HepG2 (cell line): ENCODE results near the gene CEP104. TPM values are rescaled to one million over a fixed set of nuclear protein-coding genes. Genes with fewer than 3 reads are reported as not detected.

Source experiments
- CSRNP2 ChIP-seq: sonication (generic); formaldehyde crosslinking; conservative IDR thresholded peaks from 2 replicates; pipeline ENCODE4 v1.8.0; 2022; ENCODE audit warnings: low read depth, missing genetic modification reagents
- DNMT1 ChIP-seq: sonication (generic); formaldehyde crosslinking; IDR thresholded peaks from 2 replicates; pipeline ENCODE4 v1.5.1; 2020; ENCODE audit warnings: mild to moderate bottlenecking, missing genetic modification reagents
- E2F2 ChIP-seq: sonication (generic); formaldehyde crosslinking; IDR thresholded peaks from 2 replicates; pipeline ENCODE4 v1.4.0; 2020; ENCODE audit warnings: missing genetic modification reagents, borderline replicate concordance
- ERF ChIP-seq: IDR thresholded peaks from 2 replicates; pipeline ENCODE4 v1.6.1; 2018; ENCODE audit warnings: missing biosample characterization, missing genetic modification reagents
- HIVEP1 ChIP-seq: sonication (generic); formaldehyde crosslinking; IDR thresholded peaks from 2 replicates; pipeline ENCODE4 v1.4.0; 2020; ENCODE audit warnings: mild to moderate bottlenecking, missing genetic modification reagents
- IRF1 ChIP-seq: sonication (generic); formaldehyde crosslinking; IDR thresholded peaks from 2 replicates; pipeline ENCODE4 v1.4.0; 2020; ENCODE audit warnings: low read depth, mild to moderate bottlenecking, missing genetic modification reagents
- KDM5B ChIP-seq: sonication (generic); formaldehyde crosslinking; IDR thresholded peaks from 2 replicates; pipeline ENCODE4 v1.4.0; 2020; ENCODE audit warnings: missing genetic modification reagents, mild to moderate bottlenecking, borderline replicate concordance
- KLF9 ChIP-seq: IDR thresholded peaks from 2 replicates; pipeline ENCODE4 v1.6.1; 2016; ENCODE audit warnings: low read depth
- MED13 ChIP-seq: sonication (generic); formaldehyde crosslinking; IDR thresholded peaks from 2 replicates; pipeline ENCODE4 v1.5.0; 2020; ENCODE audit warnings: missing genetic modification reagents
- MYC ChIP-seq: sonication (generic); formaldehyde crosslinking; IDR thresholded peaks from 2 replicates; pipeline ENCODE4 v1.9.0; 2021; ENCODE audit warnings: missing genetic modification reagents, borderline replicate concordance
- NKX3-1 ChIP-seq: sonication (generic); formaldehyde crosslinking; IDR thresholded peaks from 2 replicates; pipeline ENCODE4 v1.5.0; 2020; ENCODE audit warnings: missing genetic modification reagents
- SRSF9 ChIP-seq: fragments of 200-400 bp; formaldehyde crosslinking; IDR thresholded peaks from 2 replicates; pipeline ENCODE4 v1.6.1; 2018; ENCODE audit warnings: borderline replicate concordance, mild to moderate bottlenecking, low read depth, low read length; ENCODE audit not compliant: insufficient read depth, poor library complexity, severe bottlenecking
- SYNCRIP ChIP-seq: fragments of 200-400 bp; formaldehyde crosslinking; IDR thresholded peaks from 2 replicates; pipeline ENCODE4 v1.6.1; 2018; ENCODE audit warnings: mild to moderate bottlenecking, low read depth, low read length; ENCODE audit not compliant: insufficient read depth
- TAF15 ChIP-seq: fragments of 200-400 bp; formaldehyde crosslinking; IDR thresholded peaks from one replicate; pipeline ENCODE4 v1.6.1; 2018; ENCODE audit warnings: mild to moderate bottlenecking, low read depth, low read length; ENCODE audit not compliant: poor library complexity, severe bottlenecking
- TEF ChIP-seq: sonication (generic); formaldehyde crosslinking; IDR thresholded peaks from 2 replicates; pipeline ENCODE4 v1.5.0; 2020; ENCODE audit warnings: missing genetic modification reagents
- ZFP41 ChIP-seq: sonication (generic); formaldehyde crosslinking; IDR thresholded peaks from 2 replicates; pipeline ENCODE4 v1.4.0; 2020; ENCODE audit warnings: mild to moderate bottlenecking, missing genetic modification reagents, borderline replicate concordance
- ZGPAT ChIP-seq: IDR thresholded peaks from 2 replicates; pipeline ENCODE4 v1.6.1; 2016; ENCODE audit warnings: mild to moderate bottlenecking
- ZMYM3 ChIP-seq: sonication (generic); formaldehyde crosslinking; IDR thresholded peaks from 2 replicates; pipeline ENCODE4 v1.5.1; 2020; ENCODE audit warnings: mild to moderate bottlenecking, missing genetic modification reagents
- ZNF17 ChIP-seq: sonication (generic); formaldehyde crosslinking; IDR thresholded peaks from 2 replicates; pipeline ENCODE4 v1.5.0; 2020; ENCODE audit warnings: mild to moderate bottlenecking, missing genetic modification reagents
- ZNF232 ChIP-seq: sonication (generic); formaldehyde crosslinking; IDR thresholded peaks from 2 replicates; pipeline ENCODE4 v1.4.0; 2020; ENCODE audit warnings: missing genetic modification reagents, borderline replicate concordance
- ZNF354B ChIP-seq: sonication (generic); formaldehyde crosslinking; IDR thresholded peaks from 2 replicates; pipeline ENCODE4 v1.8.0; 2022; ENCODE audit warnings: mild to moderate bottlenecking, missing genetic modification reagents
- ZNF530 ChIP-seq: sonication (generic); formaldehyde crosslinking; IDR thresholded peaks from 2 replicates; pipeline ENCODE4 v1.5.0; 2020; ENCODE audit warnings: low read depth, mild to moderate bottlenecking, missing genetic modification reagents
- ZNF564 ChIP-seq: sonication (generic); formaldehyde crosslinking; IDR thresholded peaks from 2 replicates; pipeline ENCODE4 v1.8.1; 2023; ENCODE audit warnings: mild to moderate bottlenecking, missing genetic modification reagents
- ZNF644 ChIP-seq: IDR thresholded peaks from 2 replicates; pipeline ENCODE4 v1.6.1; 2016; ENCODE audit warnings: low read depth
- polyA plus RNA-seq, 8 experiments: library from polyadenylated mRNA; depleted of rRNA in 3 of 8; stranded (reverse) in 7 of 8; unstranded in 1 of 8; fragments of >200 nt; fragmentation: Illumina TruSeq in 4 of 8; extraction: Trizol in 4 of 8; gene quantifications; 2 replicates each; pipeline versions ENCODE4 v1.2.1 to v1.2.3, GENCODE V29; 2011 to 2016; ENCODE audit warnings: low read depth in 4 of 8, missing spikeins in 1 of 8, mixed read lengths in 1 of 8; ENCODE audit not compliant: insufficient read depth in 1 of 8
- total RNA-seq, 5 experiments: library from RNA; depleted of rRNA; stranded (reverse); fragments of >200 nt; fragmentation: Illumina TruSeq; extraction: Trizol; gene quantifications; 2 replicates each; pipeline ENCODE4 v1.2.3, GENCODE V29; 2016; ENCODE audit warnings: low read depth in 1 of 5

Gene CEP104
- total and polyA plus RNA-seq, 2 of the 13 experiments (the other 11 are each of a cell fraction or from before 2014, with no cell fraction given) = 20.4 to 30.1 TPM

GRCh38 chr1:3900969-3901529 lies 44.0 kb upstream of the CEP104 start (continued):
- TF ChIP-seq ZNF354B = no peak
- TF ChIP-seq KDM5B (CRISPR knock-in tag) = peak; percentile 88
- TF ChIP-seq KLF9 (CRISPR knock-in tag) = 0 out of 2 replicates have a peak, but pooled peaks have one; percentile 58
- TF ChIP-seq ZNF17 (CRISPR knock-in tag) = no peak
- 0 out of 2 replicates have a peak, but pooled peaks have one; percentile 43 for TF ChIP-seq DNMT1
- TF ChIP-seq TEF (CRISPR knock-in tag) = no peak
- 0 out of 2 replicates have a peak, but pooled peaks have one; percentile 15 for TF ChIP-seq MED13 (CRISPR knock-in tag)
- no peak for TF ChIP-seq ZFP41 (CRISPR knock-in tag)
- 0 out of 2 replicates have a peak, but pooled peaks have one; percentile 31 for TF ChIP-seq ZMYM3
- peak; percentile 76 for TF ChIP-seq ZNF564 (CRISPR knock-in tag)
- no peak for TF ChIP-seq ERF (CRISPR knock-in tag)
- TF ChIP-seq TAF15 = peak; percentile 9
- TF ChIP-seq ZNF530 = no peak
- peak; percentile 46; the same call in 1 of the 2 replicates for TF ChIP-seq HIVEP1 (CRISPR knock-in tag)
- no peak for TF ChIP-seq ZNF644 (CRISPR knock-in tag)
- TF ChIP-seq E2F2 (CRISPR knock-in tag) = 0 out of 2 replicates have a peak, but pooled peaks have one; percentile 50
- no peak for TF ChIP-seq SRSF9
- TF ChIP-seq ZGPAT (CRISPR knock-in tag) = no peak; the same call in 1 of the 2 replicates
- TF ChIP-seq ZNF232 (CRISPR knock-in tag) = no peak
- no peak for TF ChIP-seq IRF1
- TF ChIP-seq NKX3-1 (CRISPR knock-in tag) = no peak; the same call in 1 of the 2 replicates
- TF ChIP-seq MYC (CRISPR knock-in tag) = peak; percentile 72
- no peak for TF ChIP-seq SYNCRIP
- no peak for TF ChIP-seq CSRNP2
